ENCODE results near the gene CXCR6. TPM values are rescaled to one million over a fixed set of nuclear protein-coding genes. Genes with fewer than 3 reads are reported as not detected.

CXCR6 gene
- total RNA-seq, 1 donor from 2014 or later: not detected

- Histone ChIP-seq H3K4me2 (ENCODE audit: low read length) (no peak overlapping the region), H3K27ac (ENCODE audit: low read depth, low read length) (no peak overlapping the region), H3K9me3 (ENCODE audit: insufficient read depth, low read depth, low read length) (no peaks in the 10 kb centered on the region), H4K20me1 (ENCODE audit: insufficient read depth, low read length) (peaks cover 3% of the 10 kb centered on the region), H3K4me1 (ENCODE audit: insufficient read depth, low read length) (peaks cover 7% of the 10 kb centered on the region), H3K9ac (ENCODE audit: low read length) (no peak overlapping the region), H3K36me3 (ENCODE audit: insufficient read depth, low read length) (no peaks in the 10 kb centered on the region), H3K27me3 (ENCODE audit: insufficient read depth, low read length) (peaks cover 2% of the 10 kb centered on the region), H3K4me3 (ENCODE audit: insufficient read depth, low read depth, low read length) (no peak overlapping the region), H3K79me2 (ENCODE audit: insufficient read depth, low read length) (peaks cover 3% of the 10 kb centered on the region), H2AFZ (ENCODE audit: low read depth, low read length) (no peak overlapping the region)
- no peaks in the 10 kb centered on the region for H3K36me3 Mint-ChIP-seq (ENCODE audit: low read depth, unreplicated experiment)
- no peak for DNase-seq (ENCODE audit: low read depth)
- no peak overlapping the region for H3K4me3 Mint-ChIP-seq (ENCODE audit: unreplicated experiment)
- peaks cover 2% of the 10 kb centered on the region for H3K27me3 Mint-ChIP-seq (ENCODE audit: low read depth, unreplicated experiment)
- H3K9me3 Mint-ChIP-seq (ENCODE audit: unreplicated experiment): peaks cover 3% of the 10 kb centered on the region
- TF ChIP-seq, protein P1, sequence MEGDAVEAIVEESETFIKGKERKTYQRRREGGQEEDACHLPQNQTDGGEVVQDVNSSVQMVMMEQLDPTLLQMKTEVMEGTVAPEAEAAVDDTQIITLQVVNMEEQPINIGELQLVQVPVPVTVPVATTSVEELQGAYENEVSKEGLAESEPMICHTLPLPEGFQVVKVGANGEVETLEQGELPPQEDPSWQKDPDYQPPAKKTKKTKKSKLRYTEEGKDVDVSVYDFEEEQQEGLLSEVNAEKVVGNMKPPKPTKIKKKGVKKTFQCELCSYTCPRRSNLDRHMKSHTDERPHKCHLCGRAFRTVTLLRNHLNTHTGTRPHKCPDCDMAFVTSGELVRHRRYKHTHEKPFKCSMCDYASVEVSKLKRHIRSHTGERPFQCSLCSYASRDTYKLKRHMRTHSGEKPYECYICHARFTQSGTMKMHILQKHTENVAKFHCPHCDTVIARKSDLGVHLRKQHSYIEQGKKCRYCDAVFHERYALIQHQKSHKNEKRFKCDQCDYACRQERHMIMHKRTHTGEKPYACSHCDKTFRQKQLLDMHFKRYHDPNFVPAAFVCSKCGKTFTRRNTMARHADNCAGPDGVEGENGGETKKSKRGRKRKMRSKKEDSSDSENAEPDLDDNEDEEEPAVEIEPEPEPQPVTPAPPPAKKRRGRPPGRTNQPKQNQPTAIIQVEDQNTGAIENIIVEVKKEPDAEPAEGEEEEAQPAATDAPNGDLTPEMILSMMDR (IDR thresholded peaks at IDR 0.05; ENCODE audit: insufficient read depth, low read depth, low read length): no peak
- no peak for TF ChIP-seq EZH2 (IDR thresholded peaks at IDR 0.05; ENCODE audit: insufficient read depth, low read length)
- peaks cover 4% of the 10 kb centered on the region for H3K4me1 Mint-ChIP-seq (ENCODE audit: low read depth, unreplicated experiment)
- FAIRE-seq: no peak
- H3K27ac Mint-ChIP-seq (ENCODE audit: unreplicated experiment): no peak overlapping the region
These were observed 54.7 kb downstream of the CXCR6 start for GRCh38 chr3:45997942-45998341.

Other genes with a start within 250 kb of the CXCR6 start
- gene SLC6A20, start 146.9 kb upstream of the CXCR6 start, total RNA-seq: not detected in 2 replicates
- 20.6 and 25.9 TPM in 2 replicates for gene LZTFL1, start 101.3 kb upstream of the CXCR6 start, total RNA-seq
- gene CCR9, start 56.9 kb upstream of the CXCR6 start, total RNA-seq: not detected in 2 replicates
- gene FYCO1, start 52.4 kb downstream of the CXCR6 start, total RNA-seq: 19.7 and 20.9 TPM in 2 replicates
- not detected in 2 replicates for gene XCR1, start 84.0 kb downstream of the CXCR6 start, total RNA-seq